Skeletal muscle tissue (tissue), 4 donors: Measurements from ENCODE around the gene MMP23B. TPM values are rescaled to one million over a fixed set of nuclear protein-coding genes. Genes with fewer than 3 reads are reported as not detected.

Source experiments
- H3K27ac ChIP-seq: one replicate; pipeline ENCODE4 v1.7.0; 2013; ENCODE audit warnings: mild to moderate bottlenecking, low read depth, low read length, inconsistent platforms
- H3K27me3 ChIP-seq, 3 donors: one replicate each; pipeline ENCODE4 v1.7.0; 2013; ENCODE audit warnings: low read length in 3 of 3; ENCODE audit not compliant: control insufficient read depth in 3 of 3, insufficient read depth in 3 of 3
- H3K36me3 ChIP-seq, 3 donors: one replicate each; pipeline ENCODE4 v1.7.0; 2013; ENCODE audit warnings: low read length in 3 of 3; ENCODE audit not compliant: control insufficient read depth in 3 of 3, insufficient read depth in 3 of 3
- H3K4me1 ChIP-seq, 3 donors: one replicate each; pipeline ENCODE4 v1.7.0; 2013; ENCODE audit warnings: low read length in 3 of 3, mild to moderate bottlenecking in 3 of 3; ENCODE audit not compliant: control insufficient read depth in 3 of 3, insufficient read depth in 3 of 3
- H3K4me3 ChIP-seq, 3 donors: one replicate each; pipeline ENCODE4 v1.7.0; 2013; ENCODE audit warnings: low read length in 3 of 3
- H3K9ac ChIP-seq, 3 donors: one replicate each; pipeline ENCODE4 v1.7.0; 2013; ENCODE audit warnings: low read length in 3 of 3, mild to moderate bottlenecking in 3 of 3, moderate library complexity in 2 of 3, low read depth in 1 of 3
- H3K9me3 ChIP-seq, 3 donors: one replicate each; pipeline ENCODE4 v1.7.0; 2013; ENCODE audit warnings: low read length in 3 of 3; ENCODE audit not compliant: control insufficient read depth in 3 of 3
- total RNA-seq: library from RNA; depleted of rRNA; stranded (reverse); fragments of >200 nt; gene quantifications from one replicate; pipeline ENCODE4 v1.2.3, GENCODE V29; 2014
- donor health status: Osteomylitis.

MMP23B gene
- total RNA-seq, 1 donor from 2014 or later, result 17.2 TPM

DNA sequence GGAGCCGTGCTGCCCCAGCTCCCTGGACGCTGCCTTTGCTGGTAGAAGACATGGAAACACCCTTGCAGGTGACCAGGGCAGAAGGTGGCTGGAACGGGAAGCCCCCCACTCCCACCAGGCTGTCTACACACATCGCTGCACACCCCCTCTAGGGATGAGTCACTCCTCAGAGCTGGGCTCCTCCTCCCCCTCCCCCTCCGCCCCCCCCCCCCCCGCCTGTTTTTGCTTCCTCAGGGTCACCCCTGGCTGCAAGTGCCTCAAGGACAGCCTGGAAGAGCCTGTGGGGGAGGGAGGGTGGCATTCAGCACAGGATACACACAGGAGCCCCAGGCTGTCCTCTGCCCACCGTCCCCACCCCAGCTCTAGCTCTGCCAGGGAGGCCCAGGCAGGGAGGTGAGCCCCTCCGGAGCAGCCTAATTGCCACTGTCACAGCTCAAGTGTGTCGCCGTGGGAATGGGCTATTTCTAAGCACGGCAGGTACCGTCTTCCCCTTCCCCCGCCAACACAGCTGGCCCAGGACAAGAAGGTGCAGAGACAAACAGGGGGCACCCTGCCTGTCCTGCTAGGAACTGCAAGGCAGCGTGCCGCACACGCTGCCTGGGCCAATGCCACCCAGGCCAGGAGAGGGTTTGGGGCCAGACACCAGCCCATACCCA is 34.6 kb upstream of the MMP23B start:
- Histone ChIP-seq H3K4me3 (no peak overlapping the region), H3K36me3 (no peaks in the 10 kb centered on the region), H3K4me1 (peaks cover 3 to 22% (median 9%) of the 10 kb centered on the region in 3 donors), H3K9me3 (no peaks in the 10 kb centered on the region), H3K27me3 (peaks cover 44 to 60% (median 48%) of the 10 kb centered on the region in 3 donors), H3K27ac (no peak overlapping the region), H3K9ac (peak overlapping the region in 1 of 3 donors; percentile 33)

DNA sequence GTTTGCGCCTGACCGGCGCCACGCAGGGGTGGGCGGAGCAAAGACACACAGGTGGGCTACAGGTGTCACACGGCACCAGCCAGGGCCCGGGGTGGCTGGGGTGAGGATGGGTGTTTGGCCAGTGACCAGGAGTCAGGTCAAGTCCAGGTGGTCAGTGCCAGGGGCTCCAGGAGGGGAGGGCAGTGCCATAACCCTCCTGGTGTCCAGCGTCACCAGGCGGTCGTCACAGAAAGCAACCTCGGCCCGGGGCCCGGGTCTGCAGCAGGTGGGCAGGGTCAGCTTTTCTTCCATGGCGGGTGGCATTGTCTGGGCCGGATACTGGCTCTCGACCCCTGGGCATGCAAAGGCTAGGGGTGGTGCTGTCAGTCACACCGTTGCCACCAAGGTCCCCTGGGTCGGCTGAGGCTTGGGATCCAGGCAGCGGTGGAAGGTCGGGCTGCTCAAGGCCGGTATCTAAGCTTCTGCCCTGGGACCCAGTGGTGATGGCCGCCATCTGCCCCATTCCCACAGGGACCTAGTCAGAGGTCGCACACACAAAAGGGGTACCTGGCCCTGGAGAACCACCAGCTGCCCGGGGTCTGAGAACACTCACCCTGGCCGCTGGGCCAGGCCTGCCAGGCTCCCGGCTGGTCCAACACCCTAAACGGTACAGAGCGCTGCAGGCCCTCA is 33.8 kb upstream of the MMP23B start:
- no peak overlapping the region for H3K27ac ChIP-seq
- no peaks in the 10 kb centered on the region for H3K9me3 ChIP-seq
- peak overlapping the region in 1 of 3 donors; percentile 33 for H3K9ac ChIP-seq
- H3K4me1 ChIP-seq, result peaks cover 3 to 22% (median 9%) of the 10 kb centered on the region in 3 donors
- no peaks in the 10 kb centered on the region for H3K36me3 ChIP-seq
- H3K27me3 ChIP-seq, result peaks cover 51 to 62% (median 55%) of the 10 kb centered on the region in 3 donors
- H3K4me3 ChIP-seq, result no peak overlapping the region

DNA sequence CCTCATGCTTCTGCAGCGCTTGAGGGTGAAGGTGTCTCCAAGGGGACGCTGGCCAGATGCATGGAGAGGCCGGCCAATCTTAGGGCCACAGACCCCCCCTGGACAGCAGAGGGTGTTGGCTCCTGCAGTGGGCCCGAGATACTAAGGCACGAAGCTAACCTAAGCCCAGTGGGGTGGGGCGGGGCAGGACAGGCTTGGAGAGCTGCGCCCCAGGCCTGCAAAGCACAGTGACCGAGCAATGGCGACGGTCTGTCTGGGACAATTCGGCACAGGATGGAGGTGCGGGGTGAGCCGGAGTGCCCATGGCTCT is 33.3 kb upstream of the MMP23B start:
- no peak overlapping the region for H3K4me3 ChIP-seq
- no peak overlapping the region for H3K27ac ChIP-seq
- H3K36me3 ChIP-seq, result no peaks in the 10 kb centered on the region
- H3K9me3 ChIP-seq, result no peaks in the 10 kb centered on the region
- H3K9ac ChIP-seq, result no peak overlapping the region
- H3K27me3 ChIP-seq, result peaks cover 56 to 63% (median 60%) of the 10 kb centered on the region in 3 donors
- H3K4me1 ChIP-seq, result peaks cover 3 to 22% (median 9%) of the 10 kb centered on the region in 3 donors

GRCh38 chr1:1599030-1599934 is 32.7 kb upstream of the MMP23B start:
- Histone ChIP-seq H3K27me3 (peaks cover 57 to 69% (median 64%) of the 10 kb centered on the region in 3 donors), H3K9me3 (no peaks in the 10 kb centered on the region), H3K4me1 (peaks cover 3 to 22% (median 9%) of the 10 kb centered on the region in 3 donors), H3K36me3 (no peaks in the 10 kb centered on the region), H3K9ac (no peak overlapping the region), H3K27ac (no peak overlapping the region), H3K4me3 (peak overlapping the region in 1 of 3 donors; percentile 27)

- H3K27ac ChIP-seq, result no peak within 1 kb of the TSS
- no peak within 1 kb of the TSS for H3K9ac ChIP-seq
- H3K9me3 ChIP-seq, result no peaks in the 10 kb centered on the region
- H3K36me3 ChIP-seq, result no peaks in the 10 kb centered on the region
- peaks cover 3 to 22% (median 9%) of the 10 kb centered on the region in 3 donors for H3K4me1 ChIP-seq
- H3K27me3 ChIP-seq, result peaks cover 65 to 75% (median 73%) of the 10 kb centered on the region in 3 donors
- peak within 1 kb of the TSS in 1 of 3 donors; percentile 27 for H3K4me3 ChIP-seq
These were observed 31.8 kb upstream of the MMP23B start, which contains the start of gene FNDC10 for GRCh38 chr1:1599935-1600860. TSS of gene FNDC10 (minus strand) at chr1:1600135. CDS start at chr1:1600015, 120 bp downstream.

- Histone ChIP-seq H3K27me3 (peaks cover 65 to 75% (median 73%) of the 10 kb centered on the region in 3 donors), H3K4me3 (peak overlapping the region in 1 of 3 donors; percentile 21), H3K9ac (no peak overlapping the region), H3K4me1 (peaks cover 3 to 22% (median 9%) of the 10 kb centered on the region in 3 donors), H3K27ac (no peak overlapping the region), H3K36me3 (no peaks in the 10 kb centered on the region), H3K9me3 (no peaks in the 10 kb centered on the region)
These were observed 31.0 kb upstream of the MMP23B start for GRCh38 chr1:1600861-1601563.

DNA sequence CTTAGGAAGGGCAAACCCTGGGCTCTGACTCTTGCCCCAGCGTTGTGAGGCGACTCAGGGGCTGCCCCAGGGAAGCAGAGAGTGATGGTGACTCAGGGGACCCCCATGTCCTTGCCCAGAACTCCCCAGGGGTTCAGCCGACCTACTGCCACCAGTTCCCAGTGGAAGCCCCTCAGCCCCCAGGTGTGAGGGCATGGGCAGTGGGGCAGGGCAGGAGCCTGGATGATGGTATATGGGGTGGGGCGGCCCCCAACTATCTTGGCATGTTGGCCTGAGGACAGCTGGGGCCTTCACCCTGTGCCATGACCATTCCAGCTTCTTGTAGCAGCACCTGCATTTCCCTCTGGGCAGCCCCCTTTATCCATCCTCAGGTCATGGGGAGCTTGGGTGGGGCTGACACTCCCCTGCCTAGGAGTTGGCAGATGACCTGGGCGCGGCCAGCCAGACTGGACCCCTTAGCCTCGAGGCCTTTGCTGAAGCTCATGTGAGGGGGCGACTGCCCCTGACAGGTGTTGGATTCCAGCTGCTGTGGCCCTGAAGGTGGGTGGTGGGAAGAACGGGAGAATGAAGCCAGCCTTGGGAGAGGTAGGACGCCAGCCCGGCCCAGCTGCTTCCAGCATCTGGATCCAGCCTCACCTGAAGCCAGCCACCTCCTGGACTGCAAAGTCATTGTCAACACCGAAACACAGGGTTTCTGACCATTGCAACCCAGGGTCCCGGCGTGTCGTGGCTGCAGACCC is 30.2 kb upstream of the MMP23B start:
- no peaks in the 10 kb centered on the region for H3K9me3 ChIP-seq
- H3K9ac ChIP-seq, result no peak overlapping the region
- peaks cover 3 to 22% (median 9%) of the 10 kb centered on the region in 3 donors for H3K4me1 ChIP-seq
- H3K27me3 ChIP-seq, result peaks cover 65 to 71% (median 68%) of the 10 kb centered on the region in 3 donors
- no peaks in the 10 kb centered on the region for H3K36me3 ChIP-seq
- H3K27ac ChIP-seq, result no peak overlapping the region
- no peak overlapping the region for H3K4me3 ChIP-seq

DNA sequence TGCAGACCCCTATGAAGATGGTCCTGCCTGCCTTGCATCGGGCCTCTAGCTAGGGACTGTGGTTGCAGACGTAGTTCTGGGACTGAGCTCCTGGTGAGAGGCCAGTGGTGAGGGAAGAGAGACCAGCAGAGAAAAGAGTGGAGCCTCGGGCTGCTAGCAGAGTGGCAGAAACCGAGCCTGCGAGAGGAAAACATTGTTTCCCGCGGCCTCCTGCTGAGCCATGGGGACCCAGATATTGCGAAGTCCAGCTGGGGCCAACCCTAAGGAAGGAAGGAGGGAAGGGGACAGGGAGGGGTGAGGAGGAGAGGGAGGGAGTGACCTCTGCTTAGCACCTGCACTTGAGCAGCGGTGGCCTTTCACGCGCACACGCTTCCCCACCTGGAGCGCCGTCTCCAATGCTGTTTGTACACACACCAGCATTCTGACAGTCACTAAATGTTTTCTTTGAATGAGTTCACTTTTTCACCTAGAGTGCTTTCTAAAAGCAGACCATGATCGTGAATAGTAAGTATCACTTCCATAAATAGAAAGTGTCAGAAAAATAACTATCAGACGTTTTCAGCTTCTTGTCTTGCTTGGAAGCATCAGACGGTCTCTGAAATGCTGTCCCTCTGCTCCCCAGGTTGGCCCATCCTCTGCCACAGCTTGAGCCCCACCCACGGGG is 29.5 kb upstream of the MMP23B start:
- Histone ChIP-seq H3K9me3 (no peaks in the 10 kb centered on the region), H3K4me1 (peaks cover 3 to 21% (median 9%) of the 10 kb centered on the region in 3 donors), H3K27me3 (peaks cover 61 to 70% (median 63%) of the 10 kb centered on the region in 3 donors), H3K36me3 (no peaks in the 10 kb centered on the region), H3K9ac (no peak overlapping the region), H3K4me3 (no peak overlapping the region), H3K27ac (no peak overlapping the region)
